GM18519 (cell line): ENCODE results near the gene RORC.
"Not testable (repeated sequence)": the region's sequence is repeated elsewhere in the genome, so short reads cannot be mapped to it uniquely, and the experiment has no call there.

ENCODE experiments used
- ATAC-seq: cut with Tn5 transposase; IDR thresholded peaks from one replicate; pipeline ENCODE4 v1.9.1; 2021; ENCODE audit warnings: mild to moderate bottlenecking, moderate library complexity; ENCODE audit not compliant: unreplicated experiment, low FRiP score

RORC gene

GRCh38 chr1:151780736-151781135, 50.9 kb downstream of the RORC start:
- not testable (repeated sequence) for ATAC-seq

DNA sequence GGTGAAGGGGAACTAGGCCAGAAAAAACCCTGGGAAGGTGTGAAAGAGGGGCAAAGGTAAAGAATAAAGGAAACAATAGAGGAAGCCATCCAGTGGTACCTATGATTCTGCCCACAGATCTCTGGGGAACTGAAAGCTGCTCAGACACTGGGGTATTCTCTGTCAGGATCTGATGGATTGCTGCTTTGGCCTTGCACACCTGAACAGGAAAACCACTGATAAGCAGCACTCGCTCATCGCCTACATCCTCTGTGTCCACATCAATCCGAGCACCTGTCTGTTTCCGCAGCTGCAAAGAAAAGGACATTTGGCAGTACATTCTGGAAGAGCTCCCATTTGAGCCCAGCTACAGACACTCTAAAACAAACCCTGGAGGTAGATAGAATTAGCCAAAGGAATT, 51.8 kb downstream of the RORC start:
- no peak for ATAC-seq

GRCh38 chr1:151777317-151777716, 54.3 kb downstream of the RORC start:
- ATAC-seq = no peak

DNA sequence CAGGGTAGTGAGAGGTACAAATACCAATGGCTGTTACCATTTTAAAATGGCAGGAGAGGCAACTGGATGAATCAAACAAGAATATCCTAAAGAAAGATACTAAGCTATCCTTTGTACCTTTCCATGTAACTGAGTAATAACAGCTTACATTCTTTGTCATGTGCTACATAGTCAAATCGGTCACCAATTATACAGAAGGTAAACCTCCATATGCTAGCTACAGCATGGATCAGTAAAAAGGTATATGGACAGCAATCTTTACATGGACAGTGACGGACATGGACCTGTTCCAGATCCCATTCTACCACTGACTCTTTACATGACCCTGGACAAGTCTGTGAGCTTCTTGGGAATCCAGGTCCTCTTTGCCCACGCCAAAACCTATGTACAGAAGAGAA, 54.9 kb downstream of the RORC start:
- no peak for ATAC-seq

DNA sequence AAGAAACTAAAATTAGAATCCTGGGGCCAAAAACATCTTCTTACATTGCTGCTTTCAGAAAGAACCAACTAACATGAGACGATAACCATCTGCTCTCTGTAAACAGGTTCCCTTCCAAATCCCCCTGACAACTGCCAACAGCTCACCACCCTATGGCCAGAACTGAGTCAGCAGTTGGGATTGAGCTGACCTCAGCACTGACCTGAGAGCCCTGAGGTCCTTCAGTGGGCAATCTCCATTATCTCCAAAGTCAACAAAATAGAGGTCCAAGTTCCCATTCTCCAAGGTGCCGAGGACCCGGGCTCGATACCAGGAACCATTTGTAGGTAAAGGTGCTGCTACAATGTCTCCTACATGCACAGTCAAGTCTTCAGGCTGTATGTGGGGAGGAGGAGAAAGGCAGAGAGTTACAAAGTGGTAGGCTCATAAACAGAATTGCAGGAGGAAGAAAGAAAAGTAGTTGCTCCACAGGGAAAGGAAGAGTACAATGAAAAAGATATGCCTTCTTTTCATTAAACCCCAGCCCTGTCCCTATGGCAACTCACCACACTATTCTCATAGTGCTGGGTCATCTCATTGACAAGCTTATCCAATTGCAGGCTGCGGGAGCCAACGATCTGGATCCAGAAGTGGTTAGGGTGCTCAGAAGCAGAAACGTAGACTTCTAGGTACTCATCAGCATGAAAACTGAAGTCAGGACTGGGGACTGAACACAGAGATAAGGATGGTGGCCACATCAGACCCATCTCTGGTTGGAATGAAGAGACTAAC, 55.5 kb downstream of the RORC start:
- ATAC-seq = no peak

DNA sequence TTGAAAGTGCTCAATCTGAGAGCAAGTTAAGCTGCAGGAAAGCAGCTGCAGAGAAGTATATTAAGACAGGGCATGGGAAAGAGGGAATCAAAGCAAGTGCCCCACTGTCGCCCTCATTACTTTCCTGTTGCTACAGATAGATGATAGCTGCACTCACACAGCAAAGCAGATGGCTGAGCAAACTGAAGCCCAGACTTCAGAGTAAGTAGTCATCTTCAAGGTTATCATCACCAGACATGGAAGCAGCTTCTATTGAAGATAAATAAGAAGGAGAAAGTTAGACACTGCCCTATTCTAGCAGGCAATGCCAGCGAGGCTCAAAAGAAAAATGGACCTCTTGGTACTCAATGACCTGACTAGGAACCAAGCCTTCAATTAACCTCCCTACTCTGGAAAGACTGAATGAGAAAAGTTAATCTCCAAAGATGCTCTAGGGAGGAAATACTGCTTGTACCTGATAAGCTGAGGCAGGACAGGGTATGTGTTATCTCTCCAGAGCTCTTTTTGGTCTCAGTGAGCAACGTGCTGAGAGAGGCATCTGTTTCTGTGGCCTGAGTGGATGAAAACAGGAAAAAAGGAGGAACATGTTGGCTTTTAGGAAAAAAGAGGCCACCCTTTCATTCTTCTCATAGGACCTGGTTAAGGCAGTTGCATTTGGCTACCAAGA, 57.2 kb downstream of the RORC start:
- ATAC-seq = no peak

DNA sequence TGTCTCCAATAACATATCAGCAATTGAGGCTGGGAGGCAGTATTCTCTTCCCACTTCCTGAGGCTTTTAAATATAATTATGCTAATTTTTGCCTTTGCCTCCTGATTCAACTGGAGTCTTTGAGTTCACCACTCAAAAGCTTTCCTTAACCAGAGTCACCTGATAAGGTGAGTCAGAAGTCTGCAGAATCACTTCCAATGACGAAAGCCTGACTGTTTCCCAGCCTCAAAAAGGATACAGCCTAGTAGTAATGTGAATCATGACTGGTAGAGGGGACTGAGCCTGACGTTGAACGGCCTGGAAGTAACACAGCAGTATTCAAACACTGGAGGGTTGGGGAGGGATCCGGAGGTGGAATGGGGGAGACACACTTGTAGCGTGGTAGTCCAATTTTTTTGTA, 57.9 kb downstream of the RORC start:
- no peak for ATAC-seq

DNA sequence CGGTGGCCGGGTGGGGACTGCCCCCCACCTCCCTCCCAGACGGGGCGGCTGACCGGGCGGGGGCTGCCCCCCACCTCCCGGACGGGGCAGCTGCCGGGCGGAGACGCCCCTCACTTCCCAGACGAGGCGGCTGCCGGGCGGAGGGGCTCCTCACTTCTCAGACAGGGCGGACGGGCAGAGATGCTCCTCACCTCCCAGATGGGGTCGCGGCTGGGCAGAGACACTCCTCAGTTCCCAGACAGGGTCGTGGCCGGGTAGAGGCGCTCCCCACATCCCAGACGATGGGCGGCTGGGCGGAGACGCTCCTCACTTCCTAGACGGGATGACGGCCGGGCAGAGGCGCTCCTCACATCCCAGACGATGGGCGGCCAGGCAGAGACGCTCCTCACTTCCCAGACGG, 62.3 kb downstream of the RORC start:
- ATAC-seq = not testable (repeated sequence)

GRCh38 chr1:151768351-151769066, 63.1 kb downstream of the RORC start:
- ATAC-seq = not testable (repeated sequence)

DNA sequence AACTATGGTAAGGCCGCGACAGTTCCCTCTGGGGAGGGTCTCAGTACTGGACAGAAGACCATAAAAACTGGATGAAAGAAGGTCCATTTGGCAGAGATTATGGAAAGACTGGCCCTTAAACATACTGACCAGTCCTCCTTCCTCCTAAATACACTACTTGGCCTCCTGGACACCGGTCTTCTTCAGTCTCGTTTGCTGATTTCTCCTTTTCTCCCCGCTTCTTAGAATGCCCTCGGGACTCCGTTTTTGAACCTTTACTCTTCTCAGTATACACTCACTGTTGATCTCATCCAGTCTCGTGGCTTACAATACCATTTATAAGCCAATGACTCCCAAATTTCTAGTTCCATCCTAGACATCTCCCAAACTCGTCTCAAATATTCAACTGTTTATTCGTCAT, 67.6 kb downstream of the RORC start:
- no peak for ATAC-seq

GRCh38 chr1:151762941-151763921, 68.4 kb downstream of the RORC start, which contains the start of gene MRPL9:
Gene MRPL9, minus strand, starts transcription at chr1:151763496. Its CDS starts 17 bp downstream, at chr1:151763479.
- ATAC-seq = peak; percentile 64

DNA sequence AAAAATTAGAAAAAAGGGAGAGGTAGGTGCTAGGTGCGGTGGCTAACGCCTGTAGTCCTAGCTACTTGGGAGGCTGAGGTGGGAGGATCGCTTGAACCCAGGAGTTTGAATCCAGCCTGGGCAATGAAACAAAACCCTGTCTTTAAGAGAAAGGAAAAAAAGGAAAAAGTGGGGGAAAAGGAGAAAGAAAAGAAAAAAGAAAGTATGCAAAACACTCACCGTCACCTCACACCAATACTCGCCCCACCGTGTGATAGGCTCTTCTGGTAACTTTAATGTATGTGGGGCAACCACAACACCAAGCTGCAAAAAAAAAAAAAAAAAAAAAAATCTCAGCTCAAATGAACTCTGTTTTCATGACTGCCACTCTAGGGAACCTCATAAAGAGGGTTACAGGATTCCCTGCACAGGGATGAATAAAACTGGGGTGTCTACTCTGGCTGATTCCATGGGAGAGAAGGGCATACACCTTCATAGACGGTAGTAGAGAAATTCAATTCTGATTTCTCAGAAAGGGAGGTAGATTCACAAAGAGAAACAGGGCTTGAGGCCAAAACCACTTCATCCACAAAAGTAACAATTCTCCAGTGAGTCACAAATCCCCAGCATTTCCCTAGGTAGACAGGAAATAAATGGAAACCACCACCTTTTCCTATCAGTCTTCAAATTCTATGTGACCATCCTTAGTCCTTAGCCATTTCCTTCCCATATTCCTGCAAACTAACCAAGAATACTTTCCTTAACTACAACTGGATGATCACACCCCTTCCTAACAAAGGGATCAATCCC, 70.8 kb downstream of the RORC start:
- ATAC-seq = no peak

- ATAC-seq = no peak
Measured at GRCh38 chr1:151759241-151759640, 72.4 kb downstream of the RORC start.

DNA sequence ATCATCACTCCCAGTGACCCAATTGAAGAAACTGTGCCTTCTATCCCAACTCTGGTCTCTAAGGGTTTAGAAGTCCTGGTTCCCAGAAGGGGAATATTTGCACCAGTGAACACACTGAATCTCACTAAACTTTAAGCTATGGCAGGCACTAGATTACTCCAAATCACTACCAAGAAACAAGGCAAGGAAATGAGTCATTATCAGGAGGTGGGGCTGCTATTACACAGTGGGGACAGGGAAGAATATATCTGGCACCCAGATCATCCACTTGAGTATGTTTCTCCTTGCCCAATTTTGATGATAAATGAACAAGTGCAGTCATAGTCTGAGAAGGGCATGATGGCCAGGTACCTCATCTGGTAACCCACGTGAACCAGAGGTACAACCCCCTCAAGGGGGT, 75.3 kb downstream of the RORC start:
- ATAC-seq = no peak
